ENCODE results near the gene IPCEF1. TPM values are rescaled to one million over a fixed set of nuclear protein-coding genes. Genes with fewer than 3 reads are reported as not detected.
"Not testable (repeated sequence)": the region's sequence is repeated elsewhere in the genome, so short reads cannot be mapped to it uniquely, and the experiment has no call there.

IPCEF1 gene
- total RNA-seq, 1 experiment from 2014 or later = not detected

- no peak for DNase-seq (ENCODE audit: low spot score)
These were observed 106.9 kb downstream of the IPCEF1 start for GRCh38 chr6:154249499-154250298.

GRCh38 chr6:154247119-154247861 lies 109.3 kb downstream of the IPCEF1 start:
- DNase-seq (ENCODE audit: low spot score) = no peak

- DNase-seq (ENCODE audit: low spot score) = no peak
These were observed 109.9 kb downstream of the IPCEF1 start for GRCh38 chr6:154246723-154247118.

GRCh38 chr6:154245506-154245905 lies 111.1 kb downstream of the IPCEF1 start:
- no peak for DNase-seq (ENCODE audit: low spot score)

- DNase-seq (ENCODE audit: low spot score) = no peak
These were observed 112.5 kb downstream of the IPCEF1 start for GRCh38 chr6:154243793-154244750.

- DNase-seq (ENCODE audit: low spot score) = no peak
These were observed 113.8 kb downstream of the IPCEF1 start for GRCh38 chr6:154242617-154243357.

- DNase-seq (ENCODE audit: low spot score) = no peak
These were observed 115.0 kb downstream of the IPCEF1 start for GRCh38 chr6:154241581-154241980.

- not testable (repeated sequence) for DNase-seq (ENCODE audit: low spot score)
These were observed 115.5 kb downstream of the IPCEF1 start for GRCh38 chr6:154241061-154241460.

GRCh38 chr6:154239392-154239791 lies 117.2 kb downstream of the IPCEF1 start:
- DNase-seq (ENCODE audit: low spot score) = no peak

- DNase-seq (ENCODE audit: low spot score) = no peak
These were observed 117.8 kb downstream of the IPCEF1 start for GRCh38 chr6:154238831-154239230.

- no peak for DNase-seq (ENCODE audit: low spot score)
These were observed 119.8 kb downstream of the IPCEF1 start for GRCh38 chr6:154236646-154237301.

GRCh38 chr6:154234019-154234772 lies 122.4 kb downstream of the IPCEF1 start:
- DNase-seq (ENCODE audit: low spot score) = no peak

GRCh38 chr6:154233383-154233782 lies 123.2 kb downstream of the IPCEF1 start:
- DNase-seq (ENCODE audit: low spot score) = no peak

- no peak for DNase-seq (ENCODE audit: low spot score)
These were observed 124.3 kb downstream of the IPCEF1 start for GRCh38 chr6:154232013-154232910.

- DNase-seq (ENCODE audit: low spot score) = no peak
These were observed 125.5 kb downstream of the IPCEF1 start for GRCh38 chr6:154230910-154231595.

GRCh38 chr6:154230393-154230792 lies 126.2 kb downstream of the IPCEF1 start:
- DNase-seq (ENCODE audit: low spot score) = no peak

- DNase-seq (ENCODE audit: low spot score) = no peak
These were observed 126.8 kb downstream of the IPCEF1 start for GRCh38 chr6:154229786-154230185.

GRCh38 chr6:154228521-154228905 lies 128.1 kb downstream of the IPCEF1 start:
- DNase-seq (ENCODE audit: low spot score) = no peak

Measured in HT-29 (cell line).